Prostate gland (tissue), 2 donors: Measurements from ENCODE around the gene KRT73. TPM values are rescaled to one million over a fixed set of nuclear protein-coding genes. Genes with fewer than 3 reads are reported as not detected.

Experiments used
- DNase-seq: peaks from one replicate; pipeline ENCODE4 v3.0.0-alpha.2; 2019; ENCODE audit warnings: low spot score
- H3K27ac ChIP-seq, 2 donors: fragments of 200-600 bp; sonication (generic); 2 replicates each; pipeline ENCODE4 v1.5.1; 2017 to 2019
- H3K27me3 ChIP-seq: fragments of 200-600 bp; sonication (generic); replicated peaks from 2 replicates; pipeline ENCODE4 v1.5.1; 2019; ENCODE audit not compliant: insufficient read depth
- H3K36me3 ChIP-seq, 2 donors: fragments of 200-600 bp; sonication (generic); 1 replicate in 1 of 2; 2 replicates in 1 of 2; pipeline versions ENCODE4 v1.5.1 to v1.8.1; 2017 to 2019
- H3K4me1 ChIP-seq: fragments of 200-600 bp; sonication (generic); replicated peaks from 2 replicates; pipeline ENCODE4 v1.5.1; 2019
- H3K4me3 ChIP-seq, 2 donors: fragments of 200-600 bp; sonication (generic); 2 replicates each; pipeline ENCODE4 v1.5.1; 2017 to 2019
- H3K9me3 ChIP-seq: fragments of 200-600 bp; sonication (generic); 2 replicates; pipeline ENCODE4 v1.5.1; 2017
- CTCF ChIP-seq, 4 experiments: fragments of 200-600 bp in 2 of 4; fragments of 450-650 bp in 2 of 4; sonication (generic) in 2 of 4; IDR thresholded peaks; 1 replicate in 3 of 4; 2 replicates in 1 of 4; pipeline ENCODE4 v1.5.1; 2016 to 2019; ENCODE audit warnings: antibody characterized with exemption in 4 of 4, mild to moderate bottlenecking in 2 of 4, moderate library complexity in 2 of 4
- POLR2A ChIP-seq: fragments of 450-650 bp; IDR thresholded peaks from one replicate; pipeline ENCODE4 v1.6.1; 2016; ENCODE audit warnings: antibody characterized with exemption, mild to moderate bottlenecking
- POLR2AphosphoS5 ChIP-seq: sonication (generic); formaldehyde crosslinking; IDR thresholded peaks from one replicate; pipeline ENCODE4 v1.6.1; 2017; ENCODE audit warnings: antibody characterized with exemption
- WGBS: methylation state at CpG from one replicate; pipeline ENCODE4 v1.1.5; 2018; 5-methylcytosine and 5-hydroxymethylcytosine counted together
- intact Hi-C: fragments of 100-400 bp; cut with DNase I; formaldehyde crosslinking; loops from one replicate; pipeline ENCODE4 v1.14.2; 2022
- total RNA-seq, 2 donors: library from RNA; depleted of rRNA; stranded (reverse); fragments of >200 nt; gene quantifications; one replicate each; pipeline ENCODE4 v1.1.0, GENCODE V29; 2016

The KRT73 gene
- total RNA-seq, 2 donors from 2014 or later = not detected

GRCh38 chr12:52582971-52583456 lies 35.3 kb downstream of the KRT73 start:
- no peak overlapping the region for H3K27ac ChIP-seq
- TF ChIP-seq CTCF (IDR thresholded peaks at IDR 0.05) (peak; percentile 41 to 92 (median 78)), POLR2A (no peak), POLR2AphosphoS5 (peak; percentile 51)
- intact Hi-C loops = loop anchor here (2.0 to 10.0 kb wide), 4 partner anchors 211 to 426 kb away; no protein-coding TSS in a partner anchor

DNA sequence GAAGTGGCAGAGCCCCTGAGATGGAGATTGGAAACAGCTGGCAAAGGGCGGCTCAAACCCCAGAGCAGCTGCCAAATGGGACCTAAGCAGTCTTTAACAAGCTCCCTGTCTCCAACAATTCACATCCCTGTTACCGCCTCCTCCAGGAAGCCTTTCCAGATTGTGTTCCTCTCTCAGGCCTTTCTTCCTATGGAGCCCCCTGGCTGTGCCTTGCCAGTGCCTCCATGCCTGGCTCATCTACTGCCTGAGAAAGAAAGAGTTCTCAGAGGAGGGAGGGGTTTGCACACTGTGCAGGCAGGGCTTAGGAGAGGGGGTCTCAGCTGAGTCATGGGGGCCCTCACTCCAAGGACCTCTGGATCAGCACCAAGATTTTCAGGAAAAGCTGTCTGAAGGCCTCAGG lies 35.9 kb downstream of the KRT73 start:
- Histone ChIP-seq H3K27ac (no peak overlapping the region), H3K36me3 (no peaks in the 10 kb centered on the region), H3K9me3 (no peaks in the 10 kb centered on the region), H3K4me3 (no peak overlapping the region), H3K4me1 (no peaks in the 10 kb centered on the region), H3K27me3 (no peaks in the 10 kb centered on the region)
- WGBS = 69% methylated on average over 2 of the region's 2 CpGs
- intact Hi-C loops = loop anchor here (2.0 to 10.0 kb wide), 4 partner anchors 210 to 425 kb away; no protein-coding TSS in a partner anchor
- TF ChIP-seq CTCF (IDR thresholded peaks at IDR 0.05) (no peak), POLR2A (no peak), POLR2AphosphoS5 (no peak)
- DNase-seq = no peak

More at GRCh38 chr12:52582971-52583456, 35.3 kb downstream of the KRT73 start:
- Histone ChIP-seq H3K4me3 (no peak overlapping the region), H3K4me1 (no peaks in the 10 kb centered on the region), H3K36me3 (no peaks in the 10 kb centered on the region), H3K9me3 (no peaks in the 10 kb centered on the region), H3K27me3 (no peaks in the 10 kb centered on the region)
- 10% methylated on average over 7 of the region's 7 CpGs for WGBS
- peak; percentile 72 for DNase-seq

DNA sequence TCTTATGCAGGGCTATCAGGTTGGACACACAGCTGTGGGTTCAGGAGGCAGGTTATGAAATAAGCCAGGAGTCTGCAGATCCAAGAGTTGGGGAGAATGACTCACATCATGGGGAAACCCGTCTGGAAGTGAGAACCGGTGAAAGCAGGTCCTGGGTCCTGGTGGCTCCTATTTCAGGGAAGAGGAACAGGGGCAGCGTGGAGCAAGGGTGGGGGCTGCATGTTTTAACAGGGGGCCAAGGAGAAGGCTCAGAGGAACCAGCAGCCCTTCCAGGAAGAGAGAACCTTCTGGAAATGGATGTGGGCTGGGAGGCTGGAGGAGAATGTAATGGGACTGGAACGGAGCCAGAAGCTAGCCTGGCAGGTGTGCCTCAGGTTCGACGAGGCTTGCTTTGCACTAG lies 36.9 kb downstream of the KRT73 start:
- DNase-seq = peak; percentile 36
- Histone ChIP-seq H3K4me1 (no peaks in the 10 kb centered on the region), H3K9me3 (no peaks in the 10 kb centered on the region), H3K36me3 (no peaks in the 10 kb centered on the region), H3K27me3 (no peaks in the 10 kb centered on the region), H3K4me3 (no peak overlapping the region), H3K27ac (peak overlapping the region in 1 of 2 donors; percentile 56)
- TF ChIP-seq POLR2AphosphoS5 (no peak), CTCF (IDR thresholded peaks at IDR 0.05) (no peak), POLR2A (no peak)
- intact Hi-C loops = loop anchor here (5.0 to 10.0 kb wide), 3 partner anchors 209 to 424 kb away; no protein-coding TSS in a partner anchor
- WGBS = 39% methylated on average over 6 of the region's 6 CpGs

- Histone ChIP-seq H3K4me3 (no peak overlapping the region), H3K9me3 (no peaks in the 10 kb centered on the region), H3K27ac (peak overlapping the region in 1 of 2 donors; percentile 56), H3K27me3 (no peaks in the 10 kb centered on the region), H3K36me3 (no peaks in the 10 kb centered on the region), H3K4me1 (no peaks in the 10 kb centered on the region)
- no peak for DNase-seq
- intact Hi-C loops = loop anchor here (5.0 to 10.0 kb wide), 3 partner anchors 209 to 424 kb away; no protein-coding TSS in a partner anchor
- WGBS = 91% methylated on average over 7 of the region's 7 CpGs
- TF ChIP-seq POLR2A (no peak), CTCF (IDR thresholded peaks at IDR 0.05) (no peak), POLR2AphosphoS5 (no peak)
Measured at GRCh38 chr12:52581066-52581465, 37.3 kb downstream of the KRT73 start.

DNA sequence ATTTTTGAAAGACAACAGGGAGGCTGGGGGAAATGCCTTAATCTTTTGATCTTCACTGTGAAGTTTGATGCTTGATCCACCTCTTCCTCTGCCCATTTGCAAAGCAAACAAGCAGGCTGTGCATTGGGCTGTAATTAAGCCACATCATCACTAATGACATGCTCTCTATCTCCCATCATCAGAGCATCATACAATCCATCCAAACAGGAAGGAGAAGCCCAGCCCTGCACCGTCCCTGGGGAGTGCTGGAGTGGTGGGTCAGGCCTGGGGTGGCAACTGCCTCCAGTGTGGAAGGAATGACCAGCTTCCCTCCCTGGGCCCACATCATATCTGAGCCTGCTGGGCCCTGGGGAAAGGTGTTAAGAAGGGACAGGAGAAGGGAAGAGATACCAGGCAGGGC lies 37.9 kb downstream of the KRT73 start:
- DNase-seq = no peak
- no peak for TF ChIP-seq CTCF (IDR thresholded peaks at IDR 0.05)
- TF ChIP-seq POLR2A = no peak
- TF ChIP-seq POLR2AphosphoS5 = no peak
- Histone ChIP-seq H3K27me3 (no peaks in the 10 kb centered on the region), H3K36me3 (no peaks in the 10 kb centered on the region), H3K4me1 (no peaks in the 10 kb centered on the region), H3K4me3 (no peak overlapping the region), H3K9me3 (no peaks in the 10 kb centered on the region), H3K27ac (peak overlapping the region; percentile 18 to 56)
- intact Hi-C loops = loop anchor here (5.0 to 10.0 kb wide), 3 partner anchors 208 to 423 kb away; no protein-coding TSS in a partner anchor
- 46% methylated on average over 1 of the region's 1 CpG for WGBS
